GM18858 (cell line): ENCODE results near the gene MLC1.

ENCODE experiments used
- ATAC-seq: cut with Tn5 transposase; IDR thresholded peaks from one replicate; pipeline ENCODE4 v1.9.1; 2021; ENCODE audit not compliant: unreplicated experiment

Gene MLC1

DNA sequence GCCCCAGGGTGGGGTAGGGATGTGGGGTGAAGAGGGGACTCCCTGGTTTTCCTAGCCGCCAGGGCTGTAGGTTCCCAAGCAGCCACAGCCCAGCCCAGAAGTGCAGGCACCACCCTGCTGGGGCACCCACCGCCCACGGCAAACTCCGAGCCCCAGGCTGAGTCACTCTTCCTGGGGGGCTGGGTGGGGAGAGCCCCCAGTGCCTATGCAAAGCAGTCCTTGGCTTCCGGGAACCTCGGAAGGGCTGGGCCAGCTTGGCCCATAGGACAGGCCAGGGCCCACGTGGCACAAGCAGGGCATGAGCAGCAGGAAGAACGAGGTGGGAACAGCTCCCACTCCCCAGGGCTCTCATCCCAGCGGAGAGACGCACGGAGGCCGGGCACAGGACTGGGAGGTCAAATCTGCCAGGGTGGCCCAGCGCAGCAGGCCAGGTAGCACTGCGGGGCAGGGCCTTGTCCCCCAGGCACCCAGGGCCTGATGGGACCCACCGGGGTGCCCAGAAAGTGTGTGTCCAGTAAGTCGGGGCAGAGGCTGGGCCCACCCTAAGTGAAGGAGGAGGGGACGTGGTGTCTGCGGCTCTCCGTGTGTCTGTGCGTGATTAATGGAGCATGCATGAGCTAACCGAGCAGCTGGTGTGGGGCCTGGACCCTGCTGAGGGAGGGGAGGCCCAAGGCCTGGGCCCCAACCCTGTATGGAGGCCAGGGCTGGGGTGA lies 68.1 kb downstream of the MLC1 start:
- peak; percentile 40 for ATAC-seq

DNA sequence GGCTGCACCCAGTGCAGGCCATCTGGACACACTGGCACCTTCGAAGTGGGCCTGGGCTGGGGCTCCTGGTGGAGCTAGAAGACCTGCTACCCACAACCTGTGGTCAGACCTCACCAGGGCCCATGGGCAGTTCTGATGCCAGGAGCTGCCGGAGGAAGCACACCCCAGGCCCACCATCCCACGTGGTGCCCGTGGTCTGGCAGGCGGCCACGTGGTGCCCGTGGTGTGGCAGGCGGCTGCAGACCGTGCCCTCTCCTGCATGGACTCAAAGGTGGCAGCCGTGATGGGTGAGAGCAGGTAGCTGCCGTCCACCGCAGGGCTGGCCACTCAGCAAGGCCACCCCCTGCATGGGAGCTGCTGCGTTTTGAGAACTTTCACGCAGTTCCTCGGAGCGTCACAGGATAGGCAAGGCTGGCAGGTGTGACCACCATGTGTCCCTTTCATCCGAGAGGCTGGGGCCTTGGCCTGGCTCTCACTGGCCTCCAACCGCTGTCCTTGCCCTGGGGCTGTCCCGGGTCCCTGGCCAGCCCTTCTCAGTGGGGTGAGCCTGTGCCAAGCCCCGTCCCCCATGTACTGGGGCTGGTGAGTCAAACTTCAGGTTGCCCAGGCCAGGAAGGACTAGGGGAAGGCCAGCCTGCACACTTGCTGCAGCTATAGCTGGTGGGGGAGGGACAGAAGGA lies 68.8 kb downstream of the MLC1 start:
- ATAC-seq: no peak

GRCh38 chr22:50015451-50016307 lies 69.5 kb downstream of the MLC1 start:
- no peak for ATAC-seq

DNA sequence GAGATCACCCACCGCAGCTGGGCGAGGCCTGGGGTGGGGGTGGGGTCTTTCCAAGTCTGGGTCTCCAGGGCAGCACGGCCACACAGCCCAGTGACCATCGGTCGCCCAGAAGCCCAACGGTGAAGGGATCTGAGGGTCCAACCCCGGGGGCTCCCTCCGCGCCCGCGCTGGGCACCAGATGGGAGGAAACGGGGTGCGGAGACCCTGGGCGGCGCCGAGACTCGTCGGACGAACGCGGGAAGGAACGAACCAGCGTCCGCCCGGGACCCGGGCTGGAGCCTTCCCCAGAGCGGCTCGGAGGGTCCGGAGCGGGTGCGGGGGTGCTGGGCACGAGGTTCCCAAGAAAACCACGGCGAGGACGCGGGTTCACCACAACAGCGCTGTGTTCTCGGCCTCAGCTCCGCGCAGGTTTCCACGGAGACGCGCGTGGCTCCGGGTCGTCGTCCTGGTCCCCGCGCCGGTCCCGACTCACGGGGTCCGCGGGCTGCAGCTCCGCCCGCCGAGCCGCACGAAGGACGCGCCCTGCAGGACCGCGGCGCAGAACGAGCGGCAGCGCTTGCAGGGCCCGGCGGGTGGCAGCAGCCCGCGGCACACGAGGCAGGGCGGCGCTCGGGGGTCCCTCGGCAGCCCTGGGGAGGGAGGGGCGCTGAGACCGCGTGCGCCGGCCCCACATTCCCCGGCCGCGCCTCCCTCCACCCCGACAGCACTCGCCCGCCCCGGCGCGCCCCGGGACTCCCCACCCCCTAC lies 70.4 kb downstream of the MLC1 start:
- no peak for ATAC-seq

GRCh38 chr22:50014053-50014501 lies 71.1 kb downstream of the MLC1 start:
- no peak for ATAC-seq

GRCh38 chr22:50012211-50013181 lies 72.7 kb downstream of the MLC1 start, which contains the start of gene IL17REL:
IL17REL (minus strand) TSS chr22:50012765; CDS start chr22:50012646, 119 bp downstream.
- no peak for ATAC-seq

GRCh38 chr22:50011447-50012210 lies 73.6 kb downstream of the MLC1 start:
- no peak for ATAC-seq

GRCh38 chr22:50010676-50011446 lies 74.4 kb downstream of the MLC1 start:
- no peak for ATAC-seq

GRCh38 chr22:50009765-50010675 lies 75.2 kb downstream of the MLC1 start:
- ATAC-seq: no peak
